Chondrocyte (in vitro differentiated cells): ENCODE measurements around the gene STAT4. TPM values are rescaled to one million over a fixed set of nuclear protein-coding genes. Genes with fewer than 3 reads are reported as not detected.

ENCODE experiments used
- DNase-seq: peaks from one replicate; pipeline ENCODE4 v3.0.0; 2021; ENCODE audit warnings: mixed read lengths, low spot score
- H3K27ac Mint-ChIP-seq: one replicate; pipeline ENCODE4 v1.8.0; 2021; ENCODE audit warnings: mild to moderate bottlenecking, moderate library complexity, mixed read lengths; ENCODE audit not compliant: unreplicated experiment
- H3K27me3 Mint-ChIP-seq: 2 replicates; pipeline ENCODE4 v1.8.0; 2021; ENCODE audit warnings: low read depth, mixed read lengths
- H3K36me3 Mint-ChIP-seq: 2 replicates; pipeline ENCODE4 v1.8.0; 2021; ENCODE audit warnings: low read depth, mixed read lengths
- H3K4me1 Mint-ChIP-seq: 2 replicates; pipeline ENCODE4 v1.8.0; 2021; ENCODE audit warnings: low read depth, mild to moderate bottlenecking, mixed read lengths
- H3K4me3 Mint-ChIP-seq: one replicate; pipeline ENCODE4 v1.8.0; 2021; ENCODE audit warnings: mild to moderate bottlenecking, moderate library complexity, mixed read lengths; ENCODE audit not compliant: unreplicated experiment
- H3K9me3 Mint-ChIP-seq: 2 replicates; pipeline ENCODE4 v1.8.0; 2021; ENCODE audit warnings: low read depth, mixed read lengths
- total RNA-seq: library from RNA; stranded (reverse); gene quantifications from 3 replicates; pipeline ENCODE4 v1.2.1, GENCODE V29; 2021
- TF ChIP-seq, protein P1 (sequence below): fragments of 200-600 bp; sonication (generic); IDR thresholded peaks from 2 replicates; pipeline ENCODE4 v1.5.0; 2021; ENCODE audit warnings: antibody characterized with exemption, mild to moderate bottlenecking, moderate library complexity

Gene STAT4
- total RNA-seq, 1 donor from 2014 or later = 12.4 TPM

DNA sequence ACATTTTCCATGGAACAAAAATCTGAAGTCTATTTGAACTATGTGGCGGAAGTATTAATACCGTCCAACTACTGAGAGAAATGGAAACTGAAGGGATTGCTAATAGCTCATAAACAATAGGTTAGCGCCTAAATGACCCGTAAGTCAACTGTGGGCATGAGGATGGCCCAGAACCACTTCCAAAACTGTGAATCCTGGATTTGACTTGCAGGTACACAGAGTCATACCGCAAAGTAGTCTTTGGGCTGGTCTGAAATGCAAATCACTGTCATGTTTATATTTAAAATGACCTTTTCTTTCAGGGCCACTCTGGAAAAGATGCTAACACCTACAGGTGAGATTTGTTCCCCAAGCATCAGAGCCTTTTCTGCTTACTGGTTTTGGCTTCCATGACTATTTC, 50.6 kb downstream of the STAT4 start:
- H3K4me3 Mint-ChIP-seq = no peak overlapping the region
- H3K27ac Mint-ChIP-seq = no peak overlapping the region
- peaks cover 11% of the 10 kb centered on the region for H3K4me1 Mint-ChIP-seq
- TF ChIP-seq, protein P1, sequence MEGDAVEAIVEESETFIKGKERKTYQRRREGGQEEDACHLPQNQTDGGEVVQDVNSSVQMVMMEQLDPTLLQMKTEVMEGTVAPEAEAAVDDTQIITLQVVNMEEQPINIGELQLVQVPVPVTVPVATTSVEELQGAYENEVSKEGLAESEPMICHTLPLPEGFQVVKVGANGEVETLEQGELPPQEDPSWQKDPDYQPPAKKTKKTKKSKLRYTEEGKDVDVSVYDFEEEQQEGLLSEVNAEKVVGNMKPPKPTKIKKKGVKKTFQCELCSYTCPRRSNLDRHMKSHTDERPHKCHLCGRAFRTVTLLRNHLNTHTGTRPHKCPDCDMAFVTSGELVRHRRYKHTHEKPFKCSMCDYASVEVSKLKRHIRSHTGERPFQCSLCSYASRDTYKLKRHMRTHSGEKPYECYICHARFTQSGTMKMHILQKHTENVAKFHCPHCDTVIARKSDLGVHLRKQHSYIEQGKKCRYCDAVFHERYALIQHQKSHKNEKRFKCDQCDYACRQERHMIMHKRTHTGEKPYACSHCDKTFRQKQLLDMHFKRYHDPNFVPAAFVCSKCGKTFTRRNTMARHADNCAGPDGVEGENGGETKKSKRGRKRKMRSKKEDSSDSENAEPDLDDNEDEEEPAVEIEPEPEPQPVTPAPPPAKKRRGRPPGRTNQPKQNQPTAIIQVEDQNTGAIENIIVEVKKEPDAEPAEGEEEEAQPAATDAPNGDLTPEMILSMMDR = no peak
- no peaks in the 10 kb centered on the region for H3K27me3 Mint-ChIP-seq
- H3K36me3 Mint-ChIP-seq = peaks cover 5% of the 10 kb centered on the region
- no peak for DNase-seq
- H3K9me3 Mint-ChIP-seq = peaks cover 9% of the 10 kb centered on the region

DNA sequence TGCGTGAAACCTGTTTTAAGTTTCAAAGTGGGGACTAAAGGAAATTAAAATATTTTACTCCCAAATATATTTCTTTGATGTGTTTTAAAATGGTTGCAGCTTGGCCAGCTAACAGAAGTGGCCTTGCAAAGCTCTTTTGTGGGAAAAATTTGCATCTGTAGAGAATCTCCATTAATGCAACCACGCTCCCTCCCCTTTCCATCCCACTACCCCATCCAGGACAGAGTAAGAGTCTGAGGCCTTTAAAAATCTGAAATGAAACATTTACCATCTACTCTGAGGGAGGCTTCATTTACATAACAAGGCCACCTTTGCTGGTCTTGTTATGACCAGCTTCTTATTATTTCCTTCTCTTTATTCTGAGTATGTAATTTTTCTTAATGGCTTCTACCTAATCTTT, 63.5 kb downstream of the STAT4 start:
- DNase-seq = no peak
- no peak overlapping the region for H3K27ac Mint-ChIP-seq
- TF ChIP-seq, protein P1 = no peak

DNA sequence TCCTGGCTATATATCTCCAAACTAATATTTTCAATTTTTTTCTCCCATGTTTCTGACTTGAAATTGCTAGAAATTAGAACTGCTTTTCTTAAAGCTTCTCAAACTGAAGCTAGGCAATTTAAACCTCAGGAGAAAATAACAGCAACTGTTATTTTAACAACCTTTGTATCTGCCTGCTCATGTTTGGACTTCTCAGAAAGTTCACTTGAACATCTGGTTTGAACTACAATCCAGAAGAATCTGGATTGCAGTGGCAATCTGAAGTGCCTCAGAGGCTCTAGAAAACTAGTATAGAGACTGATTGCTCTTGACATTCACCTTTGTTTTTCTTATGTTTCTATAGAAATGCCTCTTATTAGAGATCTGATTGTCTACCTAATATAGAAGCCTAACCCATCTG, 64.1 kb downstream of the STAT4 start:
- H3K27me3 Mint-ChIP-seq = no peaks in the 10 kb centered on the region
- no peak overlapping the region for H3K27ac Mint-ChIP-seq
- H3K4me1 Mint-ChIP-seq = no peaks in the 10 kb centered on the region
- no peak overlapping the region for H3K4me3 Mint-ChIP-seq
- H3K36me3 Mint-ChIP-seq = no peaks in the 10 kb centered on the region
- DNase-seq = no peak
- no peaks in the 10 kb centered on the region for H3K9me3 Mint-ChIP-seq
- TF ChIP-seq, protein P1 = no peak

More for the DNA sequence above, 63.5 kb downstream of the STAT4 start:
- no peaks in the 10 kb centered on the region for H3K36me3 Mint-ChIP-seq
- no peaks in the 10 kb centered on the region for H3K4me1 Mint-ChIP-seq
- H3K4me3 Mint-ChIP-seq = no peak overlapping the region
- no peaks in the 10 kb centered on the region for H3K27me3 Mint-ChIP-seq
- H3K9me3 Mint-ChIP-seq = no peaks in the 10 kb centered on the region

DNA sequence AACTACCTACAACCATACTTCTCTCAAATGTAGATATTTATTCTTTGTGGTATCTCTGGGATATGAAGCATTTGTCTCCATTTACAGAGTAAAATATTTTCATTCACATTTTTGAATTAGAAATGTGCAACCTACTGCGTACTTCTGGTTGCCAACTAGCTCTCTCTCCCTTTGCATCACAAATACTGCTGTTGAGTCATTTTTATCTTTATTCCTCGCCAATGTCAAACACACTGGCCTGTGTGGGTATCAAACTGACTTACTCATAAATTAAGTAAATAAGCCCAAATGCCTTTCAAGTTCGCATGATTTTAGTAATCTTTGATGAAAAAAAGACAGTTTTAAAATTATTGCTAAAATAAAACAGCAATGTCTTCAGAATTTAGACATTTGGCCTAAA, 67.3 kb downstream of the STAT4 start:
- DNase-seq = no peak
- no peaks in the 10 kb centered on the region for H3K36me3 Mint-ChIP-seq
- TF ChIP-seq, protein P1 = no peak
- no peak overlapping the region for H3K27ac Mint-ChIP-seq
- no peaks in the 10 kb centered on the region for H3K4me1 Mint-ChIP-seq
- H3K4me3 Mint-ChIP-seq = no peak overlapping the region
- no peaks in the 10 kb centered on the region for H3K9me3 Mint-ChIP-seq
- no peaks in the 10 kb centered on the region for H3K27me3 Mint-ChIP-seq

DNA sequence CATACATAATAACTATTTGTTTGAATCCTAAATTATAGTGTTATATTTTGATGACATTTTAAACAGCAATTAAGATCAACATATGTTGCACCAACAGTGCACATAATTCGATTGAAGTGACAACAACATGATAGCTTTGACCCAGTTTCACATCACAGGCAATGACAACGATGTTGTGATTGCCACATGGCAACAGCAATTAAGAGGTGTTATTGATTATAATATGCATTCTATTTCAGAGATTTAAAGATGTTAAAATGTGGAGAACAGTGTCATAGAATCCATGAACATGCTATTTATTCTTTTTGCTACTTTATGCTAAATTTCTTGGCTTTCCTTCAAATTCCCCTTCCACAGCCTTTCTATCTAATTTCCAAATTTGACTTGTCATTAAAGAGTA, 68.5 kb downstream of the STAT4 start:
- Mint-ChIP-seq H3K9me3 (no peaks in the 10 kb centered on the region), H3K27ac (no peak overlapping the region), H3K4me1 (no peaks in the 10 kb centered on the region), H3K36me3 (no peaks in the 10 kb centered on the region), H3K4me3 (no peak overlapping the region), H3K27me3 (no peaks in the 10 kb centered on the region)
- TF ChIP-seq, protein P1 = no peak
- DNase-seq = no peak
